ENCODE measurements around the gene CACNG6.

Gene CACNG6

DNA sequence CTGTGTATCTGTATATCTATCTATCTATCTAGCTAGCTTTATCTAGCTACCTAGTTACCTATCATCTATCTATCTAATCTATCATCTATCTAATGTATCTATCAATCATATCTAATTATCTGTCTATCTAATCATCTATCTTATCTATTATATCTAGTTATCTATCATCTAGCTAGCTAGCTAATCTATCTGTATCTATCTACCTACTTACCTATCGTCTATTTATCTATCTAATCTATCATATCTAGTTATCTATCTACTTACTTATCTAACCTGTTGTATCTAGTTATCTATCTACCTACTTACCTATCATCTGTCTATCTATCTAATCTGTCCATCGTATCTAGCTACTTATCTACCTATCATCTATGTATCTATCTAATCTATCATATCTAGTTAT lies 54.3 kb downstream of the CACNG6 start:
- no peak for DNase-seq (ENCODE audit: low spot score)

DNA sequence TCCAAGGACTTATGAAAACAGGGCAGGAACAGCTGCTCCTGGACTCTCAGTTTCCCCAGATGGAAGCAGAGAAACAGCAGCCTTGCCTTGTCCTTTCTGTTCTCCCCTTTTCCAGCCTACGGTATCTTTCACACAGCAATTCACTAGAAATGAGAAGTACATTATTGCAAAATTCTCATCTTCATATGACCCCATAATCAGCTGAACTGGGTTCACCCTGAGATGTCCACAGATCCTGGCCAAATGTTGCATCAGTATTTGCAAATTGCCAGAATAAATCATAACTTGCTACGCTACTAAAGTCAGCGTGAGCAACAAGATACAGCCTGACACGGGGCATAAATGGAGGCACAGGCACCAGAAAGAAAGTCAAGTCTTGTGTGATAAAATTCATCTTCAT lies 56.2 kb downstream of the CACNG6 start:
- DNase-seq (ENCODE audit: low spot score) = no peak

Data from putamen (tissue), 1 donor.